ENCODE data around the gene BAAT.
"Not testable (repeated sequence)": the region's sequence is repeated elsewhere in the genome, so short reads cannot be mapped to it uniquely, and the experiment has no call there.

Gene BAAT

GRCh38 chr9:101359679-101360078 is 25.1 kb downstream of the BAAT start:
- no peak for DNase-seq

- no peak for DNase-seq
These were observed 28.2 kb downstream of the BAAT start for GRCh38 chr9:101356619-101357018.

DNA sequence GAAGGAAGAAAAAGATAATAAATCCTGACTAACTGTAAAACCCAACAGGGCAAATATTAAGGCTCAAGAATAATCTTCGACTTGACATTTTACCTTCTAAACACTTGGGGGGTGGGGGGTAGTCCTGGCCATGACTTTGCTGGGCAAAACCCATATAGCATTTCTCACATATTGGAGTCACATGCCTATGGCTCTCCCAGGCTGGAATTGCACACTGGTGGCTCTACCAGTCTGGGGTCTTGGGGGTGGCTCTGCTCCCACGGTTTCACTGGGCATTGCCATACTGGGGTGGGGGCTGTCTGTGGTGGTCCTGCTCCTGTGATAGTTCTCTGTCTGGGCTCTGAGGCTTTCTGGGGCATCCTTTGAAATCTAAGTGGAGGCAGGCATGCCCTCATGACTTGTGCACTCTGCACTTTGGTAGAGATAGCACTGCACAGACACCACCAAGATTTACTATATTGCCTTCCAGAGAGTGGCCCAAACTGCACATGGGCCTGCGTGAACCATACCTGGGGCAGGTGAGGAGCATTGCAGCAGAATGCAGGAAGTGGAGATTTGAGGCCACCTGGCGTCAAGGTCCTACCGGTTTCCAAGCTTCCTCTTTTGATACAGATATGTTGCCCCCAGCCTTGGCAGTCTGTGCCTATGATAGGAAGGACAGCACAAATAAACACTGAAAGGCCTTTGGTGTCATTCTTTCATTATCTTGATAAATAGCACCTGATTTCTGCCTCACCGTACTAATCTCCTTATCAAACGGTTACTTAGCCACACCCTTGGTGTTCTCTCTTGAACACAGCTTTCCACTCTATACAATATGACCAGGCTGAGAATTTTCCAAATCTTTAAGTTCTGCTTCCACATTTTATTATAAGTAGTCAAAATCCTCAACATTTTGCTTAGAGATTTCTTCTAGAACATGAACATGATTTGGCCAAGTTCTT is 29.8 kb downstream of the BAAT start:
- no peak for DNase-seq

DNA sequence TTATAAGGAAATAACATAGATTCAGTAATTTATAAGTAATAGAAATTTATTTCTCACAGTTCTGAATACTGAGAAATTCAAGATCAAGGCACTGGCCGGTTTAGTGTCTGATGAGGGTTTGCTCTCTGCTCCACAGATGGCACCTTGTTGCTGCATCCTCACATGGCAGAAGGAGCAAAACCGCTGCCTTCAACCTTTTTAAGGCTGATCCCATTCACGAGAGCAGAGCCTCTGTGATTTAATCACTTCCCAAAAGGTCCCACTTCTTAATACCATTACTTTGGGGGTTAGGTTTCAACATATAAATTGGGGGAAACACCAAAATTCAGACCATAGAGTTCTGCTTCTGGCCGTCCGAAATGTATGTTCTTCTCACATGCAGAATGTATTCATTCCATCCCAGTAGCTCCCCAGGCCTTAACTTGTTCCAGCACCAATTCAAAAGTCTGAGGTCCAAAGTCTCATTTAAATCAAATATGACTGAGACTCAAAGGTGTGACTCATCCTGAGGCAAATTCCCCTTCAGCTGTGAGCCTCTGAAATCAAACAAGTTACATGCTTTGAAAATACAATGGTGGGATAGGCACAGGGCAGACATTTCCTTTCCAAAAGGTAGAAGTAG is 30.6 kb downstream of the BAAT start:
- DNase-seq: no peak

DNA sequence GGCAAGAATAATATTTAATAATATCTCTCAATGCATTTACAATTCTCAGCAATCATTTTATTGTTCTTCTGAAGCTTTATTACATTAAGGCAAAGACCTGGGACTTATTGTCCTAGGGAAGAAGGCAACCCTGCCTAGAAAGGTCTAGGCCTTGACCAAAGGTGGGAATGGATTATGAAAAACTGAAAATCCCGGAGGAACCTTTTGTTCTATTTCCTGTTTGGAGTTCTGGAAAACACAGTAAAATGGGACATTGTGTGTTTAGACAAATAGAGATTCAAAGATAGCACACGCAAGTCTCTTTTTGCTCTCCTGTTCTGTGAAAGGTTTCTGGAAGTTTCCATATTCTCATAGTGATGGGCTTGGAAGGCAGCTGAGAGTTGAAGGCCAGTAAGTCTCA is 31.1 kb downstream of the BAAT start:
- DNase-seq: no peak

GRCh38 chr9:101352892-101353463 is 31.8 kb downstream of the BAAT start:
- DNase-seq: no peak

- DNase-seq: no peak
These were observed 34.5 kb downstream of the BAAT start for GRCh38 chr9:101350285-101350684.

- no peak for DNase-seq
These were observed 42.2 kb downstream of the BAAT start for GRCh38 chr9:101342595-101342994.

DNA sequence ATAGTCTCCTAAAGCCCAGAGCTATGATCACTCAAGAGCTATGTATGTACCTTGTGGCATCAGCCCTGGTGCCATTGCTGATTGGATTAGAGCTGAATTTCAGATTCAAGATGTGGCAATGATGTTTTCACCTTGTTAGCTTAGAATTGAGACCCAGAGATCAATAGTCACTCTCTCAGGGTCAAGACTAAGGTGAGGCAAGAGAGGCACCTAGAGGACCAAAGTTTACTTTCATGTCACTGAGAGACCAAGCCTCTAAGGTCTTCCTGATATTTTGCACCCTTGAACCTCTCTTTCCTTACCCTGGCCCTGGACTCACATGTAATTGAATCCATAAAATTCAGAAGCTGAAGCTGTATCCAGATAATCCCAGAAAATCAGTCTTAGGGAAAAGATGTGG is 42.8 kb downstream of the BAAT start:
- DNase-seq: no peak

DNA sequence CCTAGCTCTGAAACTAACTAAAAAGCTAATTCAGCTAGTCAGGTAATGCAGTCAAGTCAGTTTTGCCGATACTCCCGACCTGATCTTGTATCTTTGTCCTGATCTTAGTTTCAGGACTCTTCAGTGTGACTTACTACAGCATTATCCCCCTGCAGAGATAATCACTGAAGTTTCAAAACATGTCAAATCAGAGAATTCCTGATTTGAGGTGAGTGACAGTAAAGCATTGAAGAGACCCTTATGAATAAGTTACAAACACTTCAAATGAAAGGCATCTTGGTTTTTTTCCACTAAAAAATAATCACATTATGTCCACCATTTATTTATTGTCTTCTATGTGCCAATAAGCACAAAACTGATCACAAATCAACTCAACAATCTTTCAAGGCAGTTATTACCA is 47.6 kb downstream of the BAAT start:
- no peak for DNase-seq

- DNase-seq: no peak
These were observed 48.7 kb downstream of the BAAT start for GRCh38 chr9:101336091-101336490.

DNA sequence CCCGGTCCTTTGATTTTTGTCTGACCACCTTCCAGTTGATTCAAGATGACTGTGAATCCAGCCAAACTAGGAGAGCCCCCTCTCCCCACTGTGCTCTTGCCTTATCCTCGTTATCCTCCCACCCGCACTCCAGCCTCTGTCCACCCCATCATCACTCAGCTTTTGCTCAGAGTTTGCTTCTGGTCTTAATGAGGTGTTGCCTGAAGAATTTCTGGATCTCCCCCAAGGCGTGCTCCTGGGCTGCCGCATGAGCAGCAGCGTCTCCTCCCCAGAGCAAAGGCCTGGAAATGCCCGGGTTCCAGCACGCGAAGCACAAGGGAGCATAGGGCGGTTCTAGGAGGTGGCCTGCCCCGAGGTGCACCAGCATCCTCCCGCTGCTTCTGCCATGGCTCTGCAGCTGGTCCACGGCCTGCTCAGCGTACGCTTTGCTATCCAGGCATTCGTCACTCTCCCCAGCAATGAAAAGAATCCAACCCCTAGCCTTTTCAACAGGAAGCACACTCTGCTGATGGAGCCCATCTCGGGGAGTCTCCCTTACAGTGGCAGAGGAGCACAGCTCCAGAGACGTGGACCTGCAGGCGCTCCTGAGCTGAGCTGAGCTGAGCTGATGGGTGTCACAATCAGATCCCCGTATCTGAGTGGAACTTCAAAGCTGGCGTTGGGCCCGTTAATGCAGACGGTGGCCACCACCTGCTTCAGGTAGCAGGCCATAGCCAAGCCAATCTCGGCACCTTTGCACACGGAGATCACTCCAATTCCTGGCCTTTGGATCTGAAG is 50.7 kb downstream of the BAAT start:
- DNase-seq: no peak

DNA sequence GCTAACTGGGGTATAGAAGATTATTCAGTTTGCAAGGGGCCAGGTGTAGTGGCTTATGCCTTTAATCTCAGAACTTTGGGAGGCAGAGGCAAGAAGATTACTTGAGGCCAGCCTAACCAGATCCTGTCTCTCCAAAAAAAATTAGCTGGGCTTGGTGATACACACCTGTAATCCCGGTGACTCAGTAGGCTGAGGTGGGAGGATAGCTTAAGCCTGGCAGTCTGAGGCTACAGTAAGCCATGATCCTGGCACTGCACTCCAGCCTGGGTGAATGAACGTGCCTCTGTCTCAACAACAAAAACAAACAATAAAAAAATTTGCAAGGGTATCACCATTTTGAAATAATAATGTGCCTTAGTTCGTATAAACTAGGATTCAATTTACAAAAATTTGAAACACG is 51.3 kb downstream of the BAAT start:
- DNase-seq: no peak

DNA sequence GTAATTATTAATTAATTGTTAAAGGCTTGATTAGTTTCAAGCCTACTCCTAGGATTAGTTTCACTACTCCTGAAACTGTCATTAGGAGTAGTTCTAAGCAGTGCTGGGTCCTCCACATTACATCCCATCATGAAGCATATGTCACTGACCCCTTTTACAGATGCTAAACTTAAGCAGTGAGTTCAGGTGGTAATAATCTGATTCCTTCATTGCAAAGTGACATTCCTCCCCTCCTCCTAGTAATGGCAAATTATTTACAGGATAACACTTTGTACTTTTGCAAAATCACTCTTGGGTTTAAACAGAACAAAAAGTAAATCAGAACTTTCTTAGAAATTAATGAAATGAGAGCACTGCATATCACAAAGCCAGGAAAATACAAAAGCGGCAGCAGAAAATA is 52.4 kb downstream of the BAAT start:
- no peak for DNase-seq

DNA sequence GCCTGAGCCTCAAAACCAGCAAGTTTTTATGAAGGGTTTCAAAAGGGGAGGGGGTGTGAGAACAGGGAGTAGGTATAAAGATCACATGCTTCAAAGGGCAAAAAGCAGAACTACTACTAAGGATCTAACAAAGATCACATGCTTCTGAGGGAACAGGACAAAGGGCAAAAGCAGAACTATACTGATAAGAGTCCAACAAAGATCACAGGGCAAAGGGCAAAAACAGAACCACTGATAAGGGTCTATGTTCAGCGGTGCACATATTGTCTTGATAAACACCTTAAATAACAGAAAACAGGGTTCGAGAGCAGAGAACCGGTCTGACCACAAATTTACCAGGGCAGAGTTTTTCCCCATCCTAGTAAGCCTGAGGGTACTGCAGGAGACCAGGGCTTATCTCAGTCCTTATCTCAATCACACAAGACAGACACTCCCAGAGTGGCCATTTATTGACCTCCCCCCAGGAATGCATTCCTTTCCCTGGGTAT is 57.3 kb downstream of the BAAT start:
- not testable (repeated sequence) for DNase-seq

- DNase-seq: peak; percentile 51
These were observed 58.3 kb downstream of the BAAT start for GRCh38 chr9:101326501-101326900.

DNA sequence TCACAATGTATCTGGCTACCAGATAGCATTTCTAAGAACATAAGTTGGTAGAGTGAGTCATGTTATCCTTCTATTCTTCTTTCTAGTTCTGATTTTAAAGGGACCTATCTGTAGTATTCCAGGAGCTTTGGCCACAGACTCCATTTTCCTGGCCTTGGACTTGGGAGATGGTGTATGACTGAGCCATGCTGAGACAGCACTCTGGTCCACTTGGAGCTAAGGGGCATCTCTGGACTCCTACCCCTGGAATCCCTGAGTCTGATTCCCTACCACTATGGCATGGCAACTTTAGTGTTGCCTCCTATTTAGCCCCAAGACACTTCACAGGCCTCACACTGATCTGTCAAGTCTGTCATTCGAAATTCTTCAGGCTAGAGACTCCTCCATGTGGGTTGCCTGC is 58.8 kb downstream of the BAAT start:
- no peak for DNase-seq

DNA sequence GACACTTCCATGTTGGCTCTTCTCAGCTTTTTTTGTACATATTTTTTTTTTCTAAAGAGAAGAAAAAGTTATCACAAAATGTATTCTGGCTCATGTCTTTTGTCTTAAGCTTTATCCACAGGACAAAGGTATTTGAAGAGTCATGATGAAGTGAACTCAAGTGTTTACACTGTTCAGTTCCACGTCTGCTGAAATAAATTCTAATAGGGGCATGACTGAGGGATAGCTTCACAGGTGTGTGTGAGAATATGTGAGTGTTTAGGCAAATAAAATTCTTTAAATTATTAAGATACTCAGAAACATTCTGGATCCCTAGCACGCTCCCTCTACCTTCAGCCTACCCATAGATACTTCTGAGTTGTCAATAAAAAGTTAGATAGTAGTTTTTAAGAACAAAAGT is 59.8 kb downstream of the BAAT start:
- no peak for DNase-seq

DNA sequence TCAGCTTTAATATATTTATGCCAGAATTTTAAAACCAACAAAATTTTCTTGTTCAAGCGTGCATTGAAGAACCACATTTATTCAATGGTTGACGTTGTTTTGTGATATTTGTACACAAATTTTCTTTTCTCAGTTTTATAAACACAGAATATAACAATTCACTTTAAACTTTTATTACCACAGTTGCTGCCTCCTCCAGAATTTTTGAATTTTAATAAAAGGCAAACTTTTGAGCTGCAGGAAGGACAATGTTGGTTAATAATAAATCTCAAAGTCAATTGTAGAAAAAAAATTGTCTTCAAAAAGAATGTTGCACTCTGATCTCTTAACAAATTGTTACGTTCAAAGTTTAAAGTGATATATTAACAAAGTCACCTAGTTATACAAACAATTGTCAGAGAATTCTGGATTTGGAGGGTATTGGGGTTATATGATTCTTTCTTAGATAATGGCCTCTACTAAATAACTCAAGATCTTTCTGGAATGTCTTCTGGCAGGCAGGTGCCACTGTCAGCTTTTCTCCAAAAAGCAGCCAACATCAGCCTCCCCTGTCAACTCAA is 60.5 kb downstream of the BAAT start:
- DNase-seq: no peak

DNA sequence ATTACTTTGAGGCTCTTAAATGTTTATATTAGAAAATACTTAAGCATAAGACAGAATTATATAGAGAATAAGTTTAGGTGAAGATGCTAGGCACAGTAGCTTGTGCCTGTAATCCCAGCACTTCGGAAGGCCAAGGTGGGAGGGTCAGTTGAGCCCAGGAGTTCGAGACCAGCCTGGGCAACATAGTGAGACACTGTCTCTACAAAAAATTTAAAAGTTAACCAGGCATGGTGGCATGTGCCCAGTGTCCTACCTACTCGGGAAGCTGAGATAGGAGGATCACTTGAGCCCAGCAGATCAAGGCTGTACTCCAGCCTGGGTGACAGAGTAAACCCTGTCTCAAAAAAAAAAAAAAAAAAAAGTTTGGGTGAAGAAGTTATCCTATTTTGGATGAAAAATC is 61.7 kb downstream of the BAAT start:
- no peak for DNase-seq

DNA sequence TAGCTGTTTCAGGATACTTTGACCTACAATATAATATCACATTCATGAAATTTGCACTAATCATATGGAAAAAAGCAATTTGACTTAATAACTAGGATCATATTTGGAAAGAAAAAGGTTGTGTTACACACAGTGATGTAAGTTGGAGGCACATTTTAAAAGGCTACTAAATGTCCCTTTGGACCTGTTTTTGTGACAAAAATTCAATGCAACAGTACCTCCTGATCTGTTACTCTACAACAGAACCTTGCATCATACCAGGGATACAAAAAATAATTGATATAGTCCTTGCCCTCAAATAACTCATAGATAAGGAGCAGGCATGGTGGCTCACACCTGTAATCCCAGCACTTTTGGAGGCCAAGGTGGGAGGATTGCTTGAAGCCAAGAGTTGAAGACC is 67.1 kb downstream of the BAAT start:
- DNase-seq: no peak

DNA sequence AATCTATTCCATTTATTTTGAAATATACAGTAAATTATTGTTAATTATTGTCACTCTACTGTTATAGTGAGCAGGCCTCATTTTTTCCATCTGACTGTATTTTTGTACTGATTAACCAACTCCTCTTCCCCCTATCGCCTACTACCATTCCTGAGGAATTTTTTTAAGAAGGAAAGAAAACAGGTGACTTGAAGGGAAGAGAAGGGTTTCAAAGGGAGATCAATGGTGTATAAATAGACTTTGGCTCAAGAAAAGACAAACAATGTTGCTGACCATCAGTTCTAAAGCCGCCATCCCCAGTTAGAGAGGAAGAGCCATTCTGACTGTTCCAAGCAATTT is 69.7 kb downstream of the BAAT start:
- no peak for DNase-seq

DNA sequence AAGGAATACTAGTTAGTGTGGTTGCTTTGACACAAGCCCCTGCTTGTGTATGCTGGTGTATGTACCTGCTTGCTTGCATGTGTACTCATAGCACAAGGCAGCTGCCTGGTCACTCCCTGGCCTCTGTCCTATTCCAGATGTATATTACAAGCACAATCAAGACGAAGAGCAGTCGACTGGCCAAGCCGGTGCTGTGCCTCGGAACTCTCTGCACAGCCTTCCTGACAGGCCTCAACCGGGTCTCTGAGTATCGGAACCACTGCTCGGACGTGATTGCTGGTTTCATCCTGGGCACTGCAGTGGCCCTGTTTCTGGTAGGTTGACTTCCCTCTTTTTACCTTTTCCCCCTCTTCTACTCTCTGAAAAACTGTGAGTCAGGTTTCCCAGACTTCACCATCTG is 72.1 kb downstream of the BAAT start:
- no peak for DNase-seq
